VCaP (cell line): ENCODE results near the gene KLHL6.

Experiments used
- H3K27ac ChIP-seq: fragments of 450-650 bp; 2 replicates; pipeline ENCODE4 v1.5.1; 2017
- CTCF ChIP-seq: fragments of 450-650 bp; conservative IDR thresholded peaks from 2 replicates; pipeline ENCODE4 v1.5.1; 2017; ENCODE audit warnings: mild to moderate bottlenecking, moderate library complexity

The KLHL6 gene

GRCh38 chr3:183563536-183563874 is 8.0 kb upstream of the KLHL6 start:
- TF ChIP-seq CTCF, result no peak

GRCh38 chr3:183560607-183561006 is 5.1 kb upstream of the KLHL6 start:
- H3K27ac ChIP-seq, result no peak overlapping the region
- TF ChIP-seq CTCF, result no peak

More at GRCh38 chr3:183563536-183563874, 8.0 kb upstream of the KLHL6 start:
- no peak overlapping the region for H3K27ac ChIP-seq

- H3K27ac ChIP-seq, result no peak overlapping the region
- no peak for TF ChIP-seq CTCF
Observed at GRCh38 chr3:183558495-183558894, 3.0 kb upstream of the KLHL6 start.

GRCh38 chr3:183556722-183557121 is 1.2 kb upstream of the KLHL6 start:
- H3K27ac ChIP-seq, result no peak overlapping the region

GRCh38 chr3:183554377-183554776 is 1.1 kb downstream of the KLHL6 start:
- no peak overlapping the region for H3K27ac ChIP-seq
- TF ChIP-seq CTCF, result no peak

More at GRCh38 chr3:183556722-183557121, 1.2 kb upstream of the KLHL6 start:
- no peak for TF ChIP-seq CTCF

- no peak overlapping the region for H3K27ac ChIP-seq
- no peak for TF ChIP-seq CTCF
Observed at GRCh38 chr3:183553334-183554026, 2.0 kb downstream of the KLHL6 start.

- no peak overlapping the region for H3K27ac ChIP-seq
- TF ChIP-seq CTCF, result no peak
Observed at GRCh38 chr3:183551930-183552329, 3.6 kb downstream of the KLHL6 start.
